SK-N-SH (cell line): Measurements from ENCODE around the gene DIO3.

Source experiments
- CHD2 ChIP-seq: fragments of 150-350 bp; IDR thresholded peaks from 2 replicates; pipeline ENCODE4 v1.6.1; 2018; ENCODE audit warnings: low read length; ENCODE audit not compliant: partially characterized antibody
- EP300 ChIP-seq, 2 experiments: IDR thresholded peaks; 2 replicates each; pipeline versions ENCODE4 v1.4.0 to v1.6.1; 2012; ENCODE audit warnings: borderline replicate concordance in 1 of 2, low read depth in 1 of 2, low read length in 1 of 2
- NFIC ChIP-seq: IDR thresholded peaks from 2 replicates; pipeline ENCODE4 v1.4.0; 2012; ENCODE audit warnings: borderline replicate concordance
- POLR2AphosphoS5 ChIP-seq: IDR thresholded peaks from 2 replicates; pipeline ENCODE4 v1.6.1; 2012; ENCODE audit warnings: low read depth, low read length
- RFX5 ChIP-seq: IDR thresholded peaks from 2 replicates; pipeline ENCODE4 v1.6.1; 2012; ENCODE audit warnings: mild to moderate bottlenecking, improper control_type of control experiment, low read length
- TCF12 ChIP-seq: IDR thresholded peaks from 2 replicates; pipeline ENCODE4 v1.4.0; 2012
- YY1 ChIP-seq: IDR thresholded peaks from 2 replicates; pipeline ENCODE4 v1.4.0; 2012; ENCODE audit warnings: low read depth, mild to moderate bottlenecking
- TF ChIP-seq, protein P1 (sequence below): fragments of 200-600 bp; sonication (generic); IDR thresholded peaks from 2 replicates; pipeline ENCODE4 v1.6.1; 2017; ENCODE audit warnings: antibody characterized with exemption, mild to moderate bottlenecking, moderate library complexity
- TF ChIP-seq, protein P2 (sequence below): IDR thresholded peaks from 2 replicates; pipeline ENCODE4; 2012
- TF ChIP-seq, protein P3 (sequence below): IDR thresholded peaks from 2 replicates; pipeline ENCODE4 v1.6.1; 2012; ENCODE audit warnings: mild to moderate bottlenecking, low read depth, low read length, moderate library complexity

DNA sequence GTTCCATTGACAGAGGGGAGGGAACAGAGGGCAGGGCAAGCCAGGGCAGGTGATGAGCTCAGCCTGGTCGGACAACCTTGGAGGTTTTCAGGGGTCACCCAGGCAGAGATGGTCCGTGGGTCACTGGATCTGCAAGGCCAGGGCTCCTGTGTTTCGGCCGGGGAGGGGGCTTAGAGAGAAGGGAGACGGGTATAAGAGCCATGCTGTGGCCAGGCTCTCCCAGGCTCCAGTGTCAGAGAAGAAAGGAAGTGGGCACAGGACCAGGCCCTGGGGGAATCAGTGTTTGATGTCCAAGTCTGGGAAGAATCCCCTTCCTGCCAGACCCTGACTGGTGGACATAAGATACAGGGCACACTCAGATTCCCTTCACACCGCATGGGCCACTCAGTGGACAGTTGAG is 36.9 kb downstream of the DIO3 start:
- TF ChIP-seq NFIC: no peak
- TF ChIP-seq, protein P1, sequence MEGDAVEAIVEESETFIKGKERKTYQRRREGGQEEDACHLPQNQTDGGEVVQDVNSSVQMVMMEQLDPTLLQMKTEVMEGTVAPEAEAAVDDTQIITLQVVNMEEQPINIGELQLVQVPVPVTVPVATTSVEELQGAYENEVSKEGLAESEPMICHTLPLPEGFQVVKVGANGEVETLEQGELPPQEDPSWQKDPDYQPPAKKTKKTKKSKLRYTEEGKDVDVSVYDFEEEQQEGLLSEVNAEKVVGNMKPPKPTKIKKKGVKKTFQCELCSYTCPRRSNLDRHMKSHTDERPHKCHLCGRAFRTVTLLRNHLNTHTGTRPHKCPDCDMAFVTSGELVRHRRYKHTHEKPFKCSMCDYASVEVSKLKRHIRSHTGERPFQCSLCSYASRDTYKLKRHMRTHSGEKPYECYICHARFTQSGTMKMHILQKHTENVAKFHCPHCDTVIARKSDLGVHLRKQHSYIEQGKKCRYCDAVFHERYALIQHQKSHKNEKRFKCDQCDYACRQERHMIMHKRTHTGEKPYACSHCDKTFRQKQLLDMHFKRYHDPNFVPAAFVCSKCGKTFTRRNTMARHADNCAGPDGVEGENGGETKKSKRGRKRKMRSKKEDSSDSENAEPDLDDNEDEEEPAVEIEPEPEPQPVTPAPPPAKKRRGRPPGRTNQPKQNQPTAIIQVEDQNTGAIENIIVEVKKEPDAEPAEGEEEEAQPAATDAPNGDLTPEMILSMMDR: no peak
- TF ChIP-seq YY1: no peak
- TF ChIP-seq, protein P2, sequence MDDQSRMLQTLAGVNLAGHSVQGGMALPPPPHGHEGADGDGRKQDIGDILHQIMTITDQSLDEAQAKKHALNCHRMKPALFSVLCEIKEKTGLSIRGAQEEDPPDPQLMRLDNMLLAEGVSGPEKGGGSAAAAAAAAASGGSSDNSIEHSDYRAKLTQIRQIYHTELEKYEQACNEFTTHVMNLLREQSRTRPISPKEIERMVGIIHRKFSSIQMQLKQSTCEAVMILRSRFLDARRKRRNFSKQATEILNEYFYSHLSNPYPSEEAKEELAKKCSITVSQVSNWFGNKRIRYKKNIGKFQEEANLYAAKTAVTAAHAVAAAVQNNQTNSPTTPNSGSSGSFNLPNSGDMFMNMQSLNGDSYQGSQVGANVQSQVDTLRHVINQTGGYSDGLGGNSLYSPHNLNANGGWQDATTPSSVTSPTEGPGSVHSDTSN: no peak
- TF ChIP-seq POLR2AphosphoS5: no peak
- TF ChIP-seq EP300 (IDR thresholded peaks at IDR 0.05; ENCODE audit: borderline replicate concordance in 1 of 2, low read depth in 1 of 2, low read length in 1 of 2): no peak
- TF ChIP-seq TCF12: no peak
- no peak for TF ChIP-seq CHD2
- TF ChIP-seq RFX5: no peak
- TF ChIP-seq, protein P3, sequence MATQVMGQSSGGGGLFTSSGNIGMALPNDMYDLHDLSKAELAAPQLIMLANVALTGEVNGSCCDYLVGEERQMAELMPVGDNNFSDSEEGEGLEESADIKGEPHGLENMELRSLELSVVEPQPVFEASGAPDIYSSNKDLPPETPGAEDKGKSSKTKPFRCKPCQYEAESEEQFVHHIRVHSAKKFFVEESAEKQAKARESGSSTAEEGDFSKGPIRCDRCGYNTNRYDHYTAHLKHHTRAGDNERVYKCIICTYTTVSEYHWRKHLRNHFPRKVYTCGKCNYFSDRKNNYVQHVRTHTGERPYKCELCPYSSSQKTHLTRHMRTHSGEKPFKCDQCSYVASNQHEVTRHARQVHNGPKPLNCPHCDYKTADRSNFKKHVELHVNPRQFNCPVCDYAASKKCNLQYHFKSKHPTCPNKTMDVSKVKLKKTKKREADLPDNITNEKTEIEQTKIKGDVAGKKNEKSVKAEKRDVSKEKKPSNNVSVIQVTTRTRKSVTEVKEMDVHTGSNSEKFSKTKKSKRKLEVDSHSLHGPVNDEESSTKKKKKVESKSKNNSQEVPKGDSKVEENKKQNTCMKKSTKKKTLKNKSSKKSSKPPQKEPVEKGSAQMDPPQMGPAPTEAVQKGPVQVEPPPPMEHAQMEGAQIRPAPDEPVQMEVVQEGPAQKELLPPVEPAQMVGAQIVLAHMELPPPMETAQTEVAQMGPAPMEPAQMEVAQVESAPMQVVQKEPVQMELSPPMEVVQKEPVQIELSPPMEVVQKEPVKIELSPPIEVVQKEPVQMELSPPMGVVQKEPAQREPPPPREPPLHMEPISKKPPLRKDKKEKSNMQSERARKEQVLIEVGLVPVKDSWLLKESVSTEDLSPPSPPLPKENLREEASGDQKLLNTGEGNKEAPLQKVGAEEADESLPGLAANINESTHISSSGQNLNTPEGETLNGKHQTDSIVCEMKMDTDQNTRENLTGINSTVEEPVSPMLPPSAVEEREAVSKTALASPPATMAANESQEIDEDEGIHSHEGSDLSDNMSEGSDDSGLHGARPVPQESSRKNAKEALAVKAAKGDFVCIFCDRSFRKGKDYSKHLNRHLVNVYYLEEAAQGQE: no peak
